HEK293 (cell line): Measurements from ENCODE around the gene IPO11.

Experiments
- CTCF ChIA-PET: fragments of 350-600 bp; formaldehyde crosslinking; extraction: SDS; loops from one replicate; lab custom pipeline; 2021; ENCODE audit warnings: antibody characterized with exemption; lab: Yijun Ruan, JAX
- POLR2A ChIA-PET: fragments of 300-600 bp; formaldehyde crosslinking; extraction: SDS; loops from one replicate; lab custom pipeline; 2020; ENCODE audit warnings: antibody characterized with exemption, inconsistent platforms; lab: Yijun Ruan, JAX
- H3K27ac ChIP-seq: fragments of 200-500 bp; sonication (Bioruptor generic); 2 replicates; pipeline ENCODE4 v1.5.1; 2014; ENCODE audit warnings: low read depth, low read length, control low read depth, inconsistent platforms; ENCODE audit errors: extremely low read depth
- H3K36me3 ChIP-seq, 2 experiments: fragments of 200-500 bp in 1 of 2; sonication (Bioruptor generic) in 1 of 2; 1 replicate in 1 of 2; 2 replicates in 1 of 2; pipeline ENCODE4 v1.5.1; 2014 to 2017; ENCODE audit warnings: inconsistent platforms in 2 of 2, low read length in 2 of 2; ENCODE audit not compliant: control insufficient read depth in 2 of 2, insufficient read depth in 1 of 2
- H3K4me1 ChIP-seq: fragments of 200-500 bp; sonication (Bioruptor generic); 2 replicates; pipeline ENCODE4 v1.5.1; 2014; ENCODE audit warnings: mild to moderate bottlenecking, low read length, inconsistent platforms; ENCODE audit not compliant: control insufficient read depth, insufficient read depth
- H3K4me3 ChIP-seq: 2 replicates; pipeline ENCODE4 v1.5.1; 2011; ENCODE audit warnings: low read depth, mild to moderate bottlenecking, control low read depth, low read length, moderate library complexity
- H3K9me3 ChIP-seq: fragments of 200-500 bp; sonication (Bioruptor generic); 2 replicates; pipeline ENCODE4 v1.5.1; 2014; ENCODE audit warnings: low read depth, low read length, inconsistent platforms; ENCODE audit not compliant: control insufficient read depth, insufficient read depth
- FEZF1 ChIP-seq: fragments of 450-650 bp; formaldehyde crosslinking; IDR thresholded peaks from 2 replicates; pipeline ENCODE4 v1.5.1; 2016; ENCODE audit warnings: missing biosample characterization, missing genetic modification characterization
- GLI2 ChIP-seq: fragments of 450-650 bp; formaldehyde crosslinking; IDR thresholded peaks from 2 replicates; pipeline ENCODE4; 2017; ENCODE audit warnings: missing biosample characterization, missing genetic modification characterization, low read depth, borderline replicate concordance
- KLF9 ChIP-seq: fragments of 450-650 bp; formaldehyde crosslinking; IDR thresholded peaks from 2 replicates; pipeline ENCODE4 v1.5.1; 2016; ENCODE audit warnings: missing biosample characterization, missing genetic modification characterization, low read depth
- MYNN ChIP-seq: fragments of 450-650 bp; formaldehyde crosslinking; IDR thresholded peaks from 2 replicates; pipeline ENCODE4 v1.5.1; 2016; ENCODE audit warnings: missing biosample characterization, missing genetic modification characterization, borderline replicate concordance
- OVOL3 ChIP-seq: fragments of 450-650 bp; formaldehyde crosslinking; IDR thresholded peaks from 2 replicates; pipeline ENCODE4 v1.5.1; 2016; ENCODE audit warnings: missing biosample characterization, missing genetic modification characterization
- SALL2 ChIP-seq: fragments of 450-650 bp; formaldehyde crosslinking; IDR thresholded peaks from 2 replicates; pipeline ENCODE4 v1.5.0; 2017; ENCODE audit warnings: missing biosample characterization, mild to moderate bottlenecking, missing genetic modification characterization, borderline replicate concordance
- SCRT2 ChIP-seq: fragments of 450-650 bp; formaldehyde crosslinking; IDR thresholded peaks from 2 replicates; pipeline ENCODE4 v1.5.1; 2016; ENCODE audit warnings: missing biosample characterization, missing genetic modification characterization
- ZBTB17 ChIP-seq: fragments of 450-650 bp; formaldehyde crosslinking; IDR thresholded peaks from 2 replicates; pipeline ENCODE4 v1.5.1; 2016; ENCODE audit warnings: missing biosample characterization, missing genetic modification characterization
- ZBTB21 ChIP-seq: fragments of 450-650 bp; formaldehyde crosslinking; IDR thresholded peaks from 2 replicates; pipeline ENCODE4 v1.5.1; 2017; ENCODE audit warnings: missing biosample characterization, missing genetic modification characterization
- ZNF19 ChIP-seq: fragments of 450-650 bp; formaldehyde crosslinking; IDR thresholded peaks from 2 replicates; pipeline ENCODE4; 2016; ENCODE audit warnings: missing biosample characterization, missing genetic modification characterization, low read depth
- ZNF211 ChIP-seq: fragments of 450-650 bp; formaldehyde crosslinking; IDR thresholded peaks from 2 replicates; pipeline ENCODE4 v1.5.1; 2016; ENCODE audit warnings: low read depth, missing biosample characterization, missing genetic modification characterization
- ZNF24 ChIP-seq: fragments of 450-650 bp; formaldehyde crosslinking; IDR thresholded peaks from 2 replicates; pipeline ENCODE4 v1.5.1; 2016; ENCODE audit warnings: missing biosample characterization, missing genetic modification characterization
- ZNF292 ChIP-seq: fragments of 450-650 bp; formaldehyde crosslinking; IDR thresholded peaks from 2 replicates; pipeline ENCODE4 v1.5.1; 2016; ENCODE audit warnings: low read depth, missing biosample characterization, missing genetic modification characterization, borderline replicate concordance
- ZNF324 ChIP-seq: fragments of 450-650 bp; formaldehyde crosslinking; IDR thresholded peaks from 2 replicates; pipeline ENCODE4 v1.5.1; 2016; ENCODE audit warnings: missing biosample characterization, missing genetic modification characterization
- ZNF350 ChIP-seq: fragments of 450-650 bp; formaldehyde crosslinking; IDR thresholded peaks from 2 replicates; pipeline ENCODE4 v1.5.0; 2017; ENCODE audit warnings: missing biosample characterization, mild to moderate bottlenecking, missing genetic modification characterization
- ZNF366 ChIP-seq: fragments of 450-650 bp; formaldehyde crosslinking; conservative IDR thresholded peaks from 2 replicates; pipeline ENCODE4 v1.5.1; 2016; ENCODE audit warnings: missing biosample characterization, missing genetic modification characterization
- ZNF416 ChIP-seq: fragments of 450-650 bp; formaldehyde crosslinking; IDR thresholded peaks from 2 replicates; pipeline ENCODE4 v1.5.1; 2016; ENCODE audit warnings: missing biosample characterization, missing genetic modification characterization
- ZNF488 ChIP-seq: fragments of 450-650 bp; formaldehyde crosslinking; IDR thresholded peaks from 2 replicates; pipeline ENCODE4 v1.5.1; 2016; ENCODE audit warnings: missing biosample characterization, missing genetic modification characterization
- ZNF660 ChIP-seq: fragments of 450-650 bp; IDR thresholded peaks from 2 replicates; pipeline ENCODE4 v1.5.1; 2018; ENCODE audit warnings: missing biosample characterization, mild to moderate bottlenecking, missing genetic modification characterization
- ZNF777 ChIP-seq: fragments of 450-650 bp; formaldehyde crosslinking; IDR thresholded peaks from 2 replicates; pipeline ENCODE4 v1.5.1; 2017; ENCODE audit warnings: missing biosample characterization, missing genetic modification characterization, borderline replicate concordance
- ZNF792 ChIP-seq: fragments of 450-650 bp; formaldehyde crosslinking; IDR thresholded peaks from 2 replicates; pipeline ENCODE4 v1.5.1; 2016; ENCODE audit warnings: missing biosample characterization, missing genetic modification characterization
- ZXDB ChIP-seq: fragments of 450-650 bp; formaldehyde crosslinking; IDR thresholded peaks from 2 replicates; pipeline ENCODE4 v1.5.1; 2016; ENCODE audit warnings: missing biosample characterization, missing genetic modification characterization
- TF ChIP-seq, protein P1 (sequence below): fragments of 450-650 bp; formaldehyde crosslinking; IDR thresholded peaks from 2 replicates; pipeline ENCODE4 v1.5.1; 2016; ENCODE audit warnings: missing biosample characterization, missing genetic modification characterization
- TF ChIP-seq, protein P2 (sequence below): fragments of 450-650 bp; formaldehyde crosslinking; IDR thresholded peaks from 2 replicates; pipeline ENCODE4 v1.5.1; 2016; ENCODE audit warnings: missing biosample characterization, missing genetic modification characterization
- TF ChIP-seq, protein P3 (sequence below): fragments of 450-650 bp; formaldehyde crosslinking; IDR thresholded peaks from 2 replicates; pipeline ENCODE4 v1.5.1; 2016; ENCODE audit warnings: missing biosample characterization, missing genetic modification characterization
- TF ChIP-seq, protein P4 (sequence below): fragments of 450-650 bp; formaldehyde crosslinking; IDR thresholded peaks from 2 replicates; pipeline ENCODE4 v1.5.1; 2016; ENCODE audit warnings: missing biosample characterization, missing genetic modification characterization, borderline replicate concordance

The IPO11 gene

DNA sequence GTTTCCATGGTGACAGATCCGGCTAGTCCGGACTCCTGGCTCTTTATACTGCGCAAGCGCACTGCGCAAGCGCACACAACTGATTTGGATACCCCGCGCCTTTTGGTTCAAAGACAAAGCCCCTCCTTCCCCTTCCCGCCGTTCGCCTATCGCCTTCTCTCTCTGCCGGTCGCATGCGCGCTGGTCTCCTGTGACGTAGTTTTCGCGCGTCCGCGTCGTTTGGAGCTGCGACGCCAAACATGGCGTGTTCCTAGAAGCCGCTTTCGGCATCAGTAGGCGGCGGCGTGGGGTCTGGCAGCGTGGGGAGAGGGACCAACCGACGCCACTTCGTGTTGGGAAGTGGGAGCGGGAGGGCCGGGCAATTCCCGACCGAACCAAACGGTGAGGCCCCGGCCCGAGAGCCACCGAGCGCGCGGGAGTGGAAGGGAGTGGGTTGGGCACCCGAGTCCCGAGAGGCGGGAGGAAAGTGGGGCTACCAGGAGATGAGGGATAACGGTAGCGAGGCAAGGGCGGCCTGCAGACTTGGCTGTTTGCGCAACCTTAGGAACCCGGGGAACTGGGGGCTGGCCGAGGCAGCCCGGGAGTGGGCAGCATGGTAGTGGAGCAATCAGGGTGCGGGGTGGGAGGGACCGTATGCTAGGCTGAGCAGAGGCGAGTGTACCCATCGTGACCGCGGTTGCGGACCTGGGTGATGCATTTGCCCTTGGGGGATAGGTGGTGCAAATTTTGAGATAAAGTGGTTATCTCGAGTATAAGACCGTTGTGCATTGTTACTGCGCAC, at the start of gene IPO11:
Gene IPO11, plus strand, starts transcription at position 215 of the 781 bp plus-strand sequence. CDS start 24,517 bp downstream, outside the sequence.
- ChIA-PET CTCF (no interaction called here), POLR2A (interaction anchor here (1.8 to 4.4 kb wide), 2 partner anchors 10 to 107 kb away, joined by 6 to 92 read pairs; partner anchors contain the start of genes DIMT1 and KIF2A)
- peak within 1 kb of the TSS; percentile 91 for H3K4me3 ChIP-seq
- TF ChIP-seq ZBTB21 (tag by site-specific recombination) (no peak; the same call in 1 of the 2 replicates), ZBTB17 (tag by site-specific recombination) (peak; percentile 85), MYNN (tag by site-specific recombination) (no peak), GLI2 (tag by site-specific recombination) (no peak), OVOL3 (0 out of 2 replicates have a peak, but pooled peaks have one; percentile 29), ZNF211 (tag by site-specific recombination) (no peak), ZNF488 (no peak), ZNF292 (no peak), ZNF350 (tag by site-specific recombination) (no peak), ZNF19 (tag by site-specific recombination) (no peak), ZNF416 (tag by site-specific recombination) (no peak), KLF9 (tag by site-specific recombination) (peak; percentile 88), ZNF777 (tag by site-specific recombination) (no peak), ZNF24 (tag by site-specific recombination) (peak; percentile 78; the same call in 1 of the 2 replicates), SALL2 (tag by site-specific recombination) (no peak), ZNF324 (0 out of 2 replicates have a peak, but pooled peaks have one; percentile 53), ZNF366 (tag by site-specific recombination) (0 out of 2 replicates have a peak, but pooled peaks have one; percentile 29), ZNF792 (tag by site-specific recombination) (no peak), SCRT2 (no peak), FEZF1 (tag by site-specific recombination) (no peak), ZXDB (tag by site-specific recombination) (peak; percentile 77), ZNF660 (tag by site-specific recombination) (0 out of 2 replicates have a peak, but pooled peaks have one; percentile 13)
- TF ChIP-seq, protein P1, sequence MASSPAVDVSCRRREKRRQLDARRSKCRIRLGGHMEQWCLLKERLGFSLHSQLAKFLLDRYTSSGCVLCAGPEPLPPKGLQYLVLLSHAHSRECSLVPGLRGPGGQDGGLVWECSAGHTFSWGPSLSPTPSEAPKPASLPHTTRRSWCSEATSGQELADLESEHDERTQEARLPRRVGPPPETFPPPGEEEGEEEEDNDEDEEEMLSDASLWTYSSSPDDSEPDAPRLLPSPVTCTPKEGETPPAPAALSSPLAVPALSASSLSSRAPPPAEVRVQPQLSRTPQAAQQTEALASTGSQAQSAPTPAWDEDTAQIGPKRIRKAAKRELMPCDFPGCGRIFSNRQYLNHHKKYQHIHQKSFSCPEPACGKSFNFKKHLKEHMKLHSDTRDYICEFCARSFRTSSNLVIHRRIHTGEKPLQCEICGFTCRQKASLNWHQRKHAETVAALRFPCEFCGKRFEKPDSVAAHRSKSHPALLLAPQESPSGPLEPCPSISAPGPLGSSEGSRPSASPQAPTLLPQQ (tag by site-specific recombination): peak; percentile 65
- TF ChIP-seq, protein P2, sequence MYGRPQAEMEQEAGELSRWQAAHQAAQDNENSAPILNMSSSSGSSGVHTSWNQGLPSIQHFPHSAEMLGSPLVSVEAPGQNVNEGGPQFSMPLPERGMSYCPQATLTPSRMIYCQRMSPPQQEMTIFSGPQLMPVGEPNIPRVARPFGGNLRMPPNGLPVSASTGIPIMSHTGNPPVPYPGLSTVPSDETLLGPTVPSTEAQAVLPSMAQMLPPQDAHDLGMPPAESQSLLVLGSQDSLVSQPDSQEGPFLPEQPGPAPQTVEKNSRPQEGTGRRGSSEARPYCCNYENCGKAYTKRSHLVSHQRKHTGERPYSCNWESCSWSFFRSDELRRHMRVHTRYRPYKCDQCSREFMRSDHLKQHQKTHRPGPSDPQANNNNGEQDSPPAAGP: peak; percentile 42; the same call in 1 of the 2 replicates
- TF ChIP-seq, protein P3, sequence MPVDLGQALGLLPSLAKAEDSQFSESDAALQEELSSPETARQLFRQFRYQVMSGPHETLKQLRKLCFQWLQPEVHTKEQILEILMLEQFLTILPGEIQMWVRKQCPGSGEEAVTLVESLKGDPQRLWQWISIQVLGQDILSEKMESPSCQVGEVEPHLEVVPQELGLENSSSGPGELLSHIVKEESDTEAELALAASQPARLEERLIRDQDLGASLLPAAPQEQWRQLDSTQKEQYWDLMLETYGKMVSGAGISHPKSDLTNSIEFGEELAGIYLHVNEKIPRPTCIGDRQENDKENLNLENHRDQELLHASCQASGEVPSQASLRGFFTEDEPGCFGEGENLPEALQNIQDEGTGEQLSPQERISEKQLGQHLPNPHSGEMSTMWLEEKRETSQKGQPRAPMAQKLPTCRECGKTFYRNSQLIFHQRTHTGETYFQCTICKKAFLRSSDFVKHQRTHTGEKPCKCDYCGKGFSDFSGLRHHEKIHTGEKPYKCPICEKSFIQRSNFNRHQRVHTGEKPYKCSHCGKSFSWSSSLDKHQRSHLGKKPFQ (tag by site-specific recombination): no peak; the same call in 1 of the 2 replicates
- TF ChIP-seq, protein P4, sequence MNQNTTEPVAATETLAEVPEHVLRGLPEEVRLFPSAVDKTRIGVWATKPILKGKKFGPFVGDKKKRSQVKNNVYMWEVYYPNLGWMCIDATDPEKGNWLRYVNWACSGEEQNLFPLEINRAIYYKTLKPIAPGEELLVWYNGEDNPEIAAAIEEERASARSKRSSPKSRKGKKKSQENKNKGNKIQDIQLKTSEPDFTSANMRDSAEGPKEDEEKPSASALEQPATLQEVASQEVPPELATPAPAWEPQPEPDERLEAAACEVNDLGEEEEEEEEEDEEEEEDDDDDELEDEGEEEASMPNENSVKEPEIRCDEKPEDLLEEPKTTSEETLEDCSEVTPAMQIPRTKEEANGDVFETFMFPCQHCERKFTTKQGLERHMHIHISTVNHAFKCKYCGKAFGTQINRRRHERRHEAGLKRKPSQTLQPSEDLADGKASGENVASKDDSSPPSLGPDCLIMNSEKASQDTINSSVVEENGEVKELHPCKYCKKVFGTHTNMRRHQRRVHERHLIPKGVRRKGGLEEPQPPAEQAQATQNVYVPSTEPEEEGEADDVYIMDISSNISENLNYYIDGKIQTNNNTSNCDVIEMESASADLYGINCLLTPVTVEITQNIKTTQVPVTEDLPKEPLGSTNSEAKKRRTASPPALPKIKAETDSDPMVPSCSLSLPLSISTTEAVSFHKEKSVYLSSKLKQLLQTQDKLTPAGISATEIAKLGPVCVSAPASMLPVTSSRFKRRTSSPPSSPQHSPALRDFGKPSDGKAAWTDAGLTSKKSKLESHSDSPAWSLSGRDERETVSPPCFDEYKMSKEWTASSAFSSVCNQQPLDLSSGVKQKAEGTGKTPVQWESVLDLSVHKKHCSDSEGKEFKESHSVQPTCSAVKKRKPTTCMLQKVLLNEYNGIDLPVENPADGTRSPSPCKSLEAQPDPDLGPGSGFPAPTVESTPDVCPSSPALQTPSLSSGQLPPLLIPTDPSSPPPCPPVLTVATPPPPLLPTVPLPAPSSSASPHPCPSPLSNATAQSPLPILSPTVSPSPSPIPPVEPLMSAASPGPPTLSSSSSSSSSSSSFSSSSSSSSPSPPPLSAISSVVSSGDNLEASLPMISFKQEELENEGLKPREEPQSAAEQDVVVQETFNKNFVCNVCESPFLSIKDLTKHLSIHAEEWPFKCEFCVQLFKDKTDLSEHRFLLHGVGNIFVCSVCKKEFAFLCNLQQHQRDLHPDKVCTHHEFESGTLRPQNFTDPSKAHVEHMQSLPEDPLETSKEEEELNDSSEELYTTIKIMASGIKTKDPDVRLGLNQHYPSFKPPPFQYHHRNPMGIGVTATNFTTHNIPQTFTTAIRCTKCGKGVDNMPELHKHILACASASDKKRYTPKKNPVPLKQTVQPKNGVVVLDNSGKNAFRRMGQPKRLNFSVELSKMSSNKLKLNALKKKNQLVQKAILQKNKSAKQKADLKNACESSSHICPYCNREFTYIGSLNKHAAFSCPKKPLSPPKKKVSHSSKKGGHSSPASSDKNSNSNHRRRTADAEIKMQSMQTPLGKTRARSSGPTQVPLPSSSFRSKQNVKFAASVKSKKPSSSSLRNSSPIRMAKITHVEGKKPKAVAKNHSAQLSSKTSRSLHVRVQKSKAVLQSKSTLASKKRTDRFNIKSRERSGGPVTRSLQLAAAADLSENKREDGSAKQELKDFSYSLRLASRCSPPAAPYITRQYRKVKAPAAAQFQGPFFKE (tag by site-specific recombination): no peak

More for the DNA sequence above, at the start of gene IPO11:
- peak within 1 kb of the TSS; percentile 33; the same call in 1 of the 2 replicates for H3K27ac ChIP-seq
- H3K9me3 ChIP-seq: no peaks in the 10 kb centered on the region
- H3K36me3 ChIP-seq: peaks cover 0 to under 1% of the 10 kb centered on the region in 2 experiments; a peak in 1 of 3 replicates
- peaks cover 3% of the 10 kb centered on the region; the same call in 1 of the 2 replicates for H3K4me1 ChIP-seq
